Epithelial cell of umbilical artery (primary cell): ENCODE data around the gene SLC22A8. TPM values are rescaled to one million over a fixed set of nuclear protein-coding genes. Genes with fewer than 3 reads are reported as not detected.

Experiments
- total RNA-seq: library from RNA; depleted of rRNA; stranded (reverse); fragments of >200 nt; gene quantifications from 2 replicates; pipeline ENCODE4 v1.2.3, GENCODE V29; 2014

The SLC22A8 gene, protein sequence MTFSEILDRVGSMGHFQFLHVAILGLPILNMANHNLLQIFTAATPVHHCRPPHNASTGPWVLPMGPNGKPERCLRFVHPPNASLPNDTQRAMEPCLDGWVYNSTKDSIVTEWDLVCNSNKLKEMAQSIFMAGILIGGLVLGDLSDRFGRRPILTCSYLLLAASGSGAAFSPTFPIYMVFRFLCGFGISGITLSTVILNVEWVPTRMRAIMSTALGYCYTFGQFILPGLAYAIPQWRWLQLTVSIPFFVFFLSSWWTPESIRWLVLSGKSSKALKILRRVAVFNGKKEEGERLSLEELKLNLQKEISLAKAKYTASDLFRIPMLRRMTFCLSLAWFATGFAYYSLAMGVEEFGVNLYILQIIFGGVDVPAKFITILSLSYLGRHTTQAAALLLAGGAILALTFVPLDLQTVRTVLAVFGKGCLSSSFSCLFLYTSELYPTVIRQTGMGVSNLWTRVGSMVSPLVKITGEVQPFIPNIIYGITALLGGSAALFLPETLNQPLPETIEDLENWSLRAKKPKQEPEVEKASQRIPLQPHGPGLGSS
- total RNA-seq = not detected in 2 replicates

DNA sequence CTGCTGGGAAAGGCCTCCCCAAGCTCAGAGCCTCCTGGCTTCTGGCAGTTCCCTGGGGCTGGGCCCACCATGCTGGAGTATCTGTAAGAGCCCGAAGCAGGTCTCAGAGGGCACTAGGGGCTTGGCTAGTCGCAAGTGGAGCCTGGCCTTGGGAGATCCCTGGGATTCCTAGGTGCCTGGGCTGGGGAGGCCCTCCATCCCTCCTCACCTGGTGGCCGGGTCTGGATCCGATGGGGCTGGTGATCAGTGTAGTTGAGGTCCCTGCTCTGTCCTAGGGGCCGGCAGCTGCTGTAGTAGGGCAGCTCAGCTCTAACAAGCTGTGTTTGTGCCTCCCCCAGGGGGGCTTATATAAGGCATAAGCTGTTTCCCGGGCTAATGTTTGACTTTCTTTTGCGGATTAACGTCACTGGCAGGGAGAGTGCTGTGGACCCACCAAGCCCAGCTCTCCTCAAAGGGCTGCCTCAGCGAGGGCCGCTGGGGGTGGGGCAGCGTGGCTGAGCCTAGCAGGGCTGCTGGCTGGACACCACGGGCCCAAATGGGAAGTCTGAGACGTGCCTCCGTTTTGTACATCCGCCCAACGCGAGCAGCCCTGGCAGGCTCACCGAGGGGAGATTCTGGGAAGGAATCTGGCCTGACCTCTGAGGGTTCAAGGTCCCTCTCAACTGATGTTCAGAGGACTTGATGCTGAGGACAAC, at the start of gene SLC22A8:
SLC22A8 (minus strand) TSS at position 321 of the 695 bp plus-strand sequence. CDS start 883 bp downstream, outside the sequence.

DNA sequence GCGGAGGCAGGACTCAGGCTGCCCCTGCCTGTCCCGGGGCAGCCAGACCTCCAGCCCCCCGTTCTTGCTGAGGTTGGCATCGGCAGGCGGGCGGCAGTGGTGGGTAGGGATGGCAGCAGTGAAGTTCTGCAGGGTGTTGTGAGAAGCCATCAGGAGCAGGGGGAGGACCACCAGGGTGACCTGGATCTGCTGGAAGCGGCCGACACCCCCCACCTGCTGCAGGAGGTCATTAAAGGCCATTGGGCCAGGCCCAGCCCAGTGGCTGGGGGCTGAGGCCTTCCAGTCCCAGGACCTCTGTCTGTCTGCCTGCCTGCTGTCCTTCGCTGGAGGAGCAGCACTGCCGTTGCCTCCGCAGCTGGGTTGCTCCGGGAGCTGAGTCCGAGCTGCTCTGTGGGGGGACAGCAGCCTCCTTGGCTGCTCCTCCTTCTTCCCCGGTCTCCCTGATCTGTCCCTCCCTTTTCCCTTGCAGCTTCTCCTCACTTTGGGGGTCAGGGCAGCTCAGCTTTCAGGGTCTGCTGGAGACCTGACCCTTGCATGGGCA, 31.1 kb downstream of the SLC22A8 start, which contains the start of gene SLC22A6:
SLC22A6 (minus strand) TSS at position 517 of the 541 bp plus-strand sequence; CDS start at position 240, 277 bp downstream.

Other genes starting within 250 kb of the SLC22A8 start
- 19.8 and 26.7 TPM in 2 replicates for gene TAF6L, start 244.4 kb downstream of the SLC22A8 start, total RNA-seq
- gene TMEM179B, start 228.4 kb downstream of the SLC22A8 start, total RNA-seq = 22.5 and 26.6 TPM in 2 replicates
- 13.4 and 21.8 TPM in 2 replicates for gene TMEM223, start 223.8 kb downstream of the SLC22A8 start, total RNA-seq
- gene NXF1, start 210.4 kb downstream of the SLC22A8 start, total RNA-seq = 16.6 and 26.3 TPM in 2 replicates
- gene STX5, start 183.8 kb downstream of the SLC22A8 start, total RNA-seq = 27.7 and 36.1 TPM in 2 replicates
- not detected in 2 replicates for gene TEX54, start 183.0 kb downstream of the SLC22A8 start, total RNA-seq
- gene WDR74, start 176.3 kb downstream of the SLC22A8 start, total RNA-seq = 70.8 and 74.3 TPM in 2 replicates
- 146 and 249 TPM in 2 replicates for gene SLC3A2, start 134.9 kb downstream of the SLC22A8 start, total RNA-seq
- not detected in 2 replicates for gene CHRM1, start 94.5 kb downstream of the SLC22A8 start, total RNA-seq
- gene SLC22A6, start 30.9 kb downstream of the SLC22A8 start, total RNA-seq = not detected in 2 replicates
- not detected in 2 replicates for gene SLC22A24, start 128.4 kb upstream of the SLC22A8 start, total RNA-seq
- not detected in 2 replicates for gene SLC22A25, start 227.8 kb upstream of the SLC22A8 start, total RNA-seq